HG02884 (cell line): ENCODE results near the gene PTPRD.

Source experiments
- ATAC-seq: cut with Tn5 transposase; IDR thresholded peaks from one replicate; pipeline ENCODE4 v1.9.1; 2021; ENCODE audit warnings: mild to moderate bottlenecking, moderate library complexity; ENCODE audit not compliant: unreplicated experiment

PTPRD gene

GRCh38 chr9:8382777-8383527 is 2229.8 kb downstream of the PTPRD start:
- no peak for ATAC-seq

- no peak for ATAC-seq
Observed at GRCh38 chr9:8382266-8382665, 2230.5 kb downstream of the PTPRD start.

- no peak for ATAC-seq
Observed at GRCh38 chr9:8381601-8382000, 2231.2 kb downstream of the PTPRD start.

GRCh38 chr9:8374471-8374870 is 2238.3 kb downstream of the PTPRD start:
- ATAC-seq = no peak

- no peak for ATAC-seq
Observed at GRCh38 chr9:8371686-8372085, 2241.1 kb downstream of the PTPRD start.

GRCh38 chr9:8366161-8366926 is 2246.5 kb downstream of the PTPRD start:
- ATAC-seq = no peak

GRCh38 chr9:8365466-8366160 is 2247.2 kb downstream of the PTPRD start:
- no peak for ATAC-seq

GRCh38 chr9:8365029-8365428 is 2247.8 kb downstream of the PTPRD start:
- ATAC-seq = no peak

GRCh38 chr9:8364026-8364752 is 2248.6 kb downstream of the PTPRD start:
- no peak for ATAC-seq

GRCh38 chr9:8362250-8362649 is 2250.6 kb downstream of the PTPRD start:
- ATAC-seq = no peak

- ATAC-seq = no peak
Observed at GRCh38 chr9:8361364-8361763, 2251.4 kb downstream of the PTPRD start.

GRCh38 chr9:8356406-8356805 is 2256.4 kb downstream of the PTPRD start:
- ATAC-seq = no peak

GRCh38 chr9:8351436-8351835 is 2261.4 kb downstream of the PTPRD start:
- no peak for ATAC-seq

GRCh38 chr9:8349901-8350300 is 2262.9 kb downstream of the PTPRD start:
- ATAC-seq = no peak

GRCh38 chr9:8349376-8349775 is 2263.4 kb downstream of the PTPRD start:
- ATAC-seq = no peak

GRCh38 chr9:8348756-8349155 is 2264.0 kb downstream of the PTPRD start:
- ATAC-seq = no peak

GRCh38 chr9:8346296-8346695 is 2266.5 kb downstream of the PTPRD start:
- ATAC-seq = no peak

- ATAC-seq = no peak
Observed at GRCh38 chr9:8338767-8339510, 2273.9 kb downstream of the PTPRD start.

- ATAC-seq = no peak
Observed at GRCh38 chr9:8337834-8338766, 2274.7 kb downstream of the PTPRD start.
